ENCODE data around the gene KCNK10.
"Not testable (repeated sequence)": the region's sequence is repeated elsewhere in the genome, so short reads cannot be mapped to it uniquely, and the experiment has no call there.

Gene KCNK10

GRCh38 chr14:88261302-88261701 is 61.8 kb downstream of the KCNK10 start:
- not testable (repeated sequence) for DNase-seq

DNA sequence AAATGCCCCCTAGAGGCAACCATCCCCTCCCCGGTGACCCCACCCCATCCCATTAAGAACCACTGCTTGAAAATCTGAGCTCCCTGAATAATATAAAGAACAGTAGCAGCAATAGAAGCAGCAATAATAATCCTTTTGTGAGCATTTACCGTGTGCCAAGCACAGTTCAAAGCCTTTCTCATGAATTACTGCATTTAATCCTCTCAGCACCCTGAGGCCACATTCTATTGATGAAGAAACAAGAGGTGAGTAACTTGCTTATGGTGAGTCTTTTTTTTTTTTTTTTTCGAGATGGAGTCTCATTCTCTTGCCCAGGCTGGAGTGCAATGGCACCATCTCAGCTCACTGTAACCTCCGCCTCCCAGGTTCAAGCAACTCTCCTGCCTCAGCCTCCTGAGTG is 65.0 kb downstream of the KCNK10 start:
- DNase-seq, result no peak

GRCh38 chr14:88256997-88257950 is 65.8 kb downstream of the KCNK10 start:
- DNase-seq, result no peak

- no peak for DNase-seq
Observed at GRCh38 chr14:88255798-88256197, 67.3 kb downstream of the KCNK10 start.

GRCh38 chr14:88255196-88255595 is 67.9 kb downstream of the KCNK10 start:
- DNase-seq, result no peak

- DNase-seq, result no peak
Observed at GRCh38 chr14:88252498-88252897, 70.6 kb downstream of the KCNK10 start.

DNA sequence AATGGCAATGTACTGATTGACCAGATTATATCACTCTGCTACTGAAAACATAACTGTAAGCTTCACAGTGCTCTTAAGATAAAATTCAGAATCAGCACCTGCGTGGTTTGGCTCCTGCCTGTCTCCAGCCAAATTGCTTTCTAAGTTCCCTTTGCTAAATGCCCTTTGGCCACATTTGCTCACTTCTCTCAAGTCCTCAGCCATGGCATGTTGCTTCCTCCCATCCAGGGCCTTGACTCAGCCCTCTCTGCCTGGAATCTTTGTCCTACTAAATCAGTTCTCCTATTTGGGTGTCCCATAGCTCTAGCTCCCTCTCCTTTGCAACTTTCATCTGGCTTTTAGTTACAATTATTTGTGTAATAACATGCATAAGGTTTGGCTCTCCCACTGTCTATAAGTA is 71.4 kb downstream of the KCNK10 start:
- DNase-seq, result no peak

GRCh38 chr14:88249266-88249665 is 73.8 kb downstream of the KCNK10 start:
- DNase-seq, result no peak

- no peak for DNase-seq
Observed at GRCh38 chr14:88248606-88249005, 74.5 kb downstream of the KCNK10 start.

DNA sequence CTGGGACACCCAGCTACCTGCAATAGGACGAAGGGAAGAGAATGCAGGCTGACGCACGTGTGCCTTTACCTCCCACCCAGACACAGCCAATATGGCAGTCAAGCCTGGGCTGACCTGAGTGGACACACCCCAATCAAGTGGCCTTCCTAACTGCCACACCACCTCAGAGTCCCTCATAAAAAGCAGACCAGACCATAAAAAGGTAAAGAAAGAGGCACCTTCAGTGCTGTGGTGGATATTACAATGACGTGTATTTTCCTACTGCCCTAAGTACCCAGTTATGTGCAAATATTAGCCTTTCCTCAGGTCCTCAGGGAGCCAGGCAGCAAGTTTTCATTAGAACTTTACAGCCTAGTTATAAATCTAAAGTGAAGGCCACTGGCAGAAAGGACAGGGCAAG is 75.8 kb downstream of the KCNK10 start:
- DNase-seq, result no peak

GRCh38 chr14:88245321-88245720 is 77.7 kb downstream of the KCNK10 start:
- no peak for DNase-seq

DNA sequence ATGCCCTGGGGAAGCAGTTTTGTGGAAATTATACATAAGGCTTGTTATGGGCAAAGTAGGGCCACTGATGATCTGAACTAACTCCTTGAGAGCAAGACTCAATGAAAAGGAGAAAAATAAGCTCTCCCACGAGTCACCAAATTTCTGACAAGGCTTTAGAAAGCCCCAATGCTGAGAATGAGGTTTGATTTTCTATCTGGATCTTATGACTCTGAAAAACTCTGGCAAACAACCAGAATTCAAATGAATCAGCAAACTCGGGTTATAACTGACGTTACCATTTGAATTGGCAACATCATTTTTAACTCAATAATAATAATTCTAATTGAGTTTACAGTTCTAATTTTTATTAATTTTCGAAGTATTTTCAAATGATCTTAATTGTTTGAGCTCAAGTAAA is 79.1 kb downstream of the KCNK10 start:
- no peak for DNase-seq

- no peak for DNase-seq
Observed at GRCh38 chr14:88242446-88242845, 80.6 kb downstream of the KCNK10 start.

- no peak for DNase-seq
Observed at GRCh38 chr14:88241810-88242209, 81.3 kb downstream of the KCNK10 start.

DNA sequence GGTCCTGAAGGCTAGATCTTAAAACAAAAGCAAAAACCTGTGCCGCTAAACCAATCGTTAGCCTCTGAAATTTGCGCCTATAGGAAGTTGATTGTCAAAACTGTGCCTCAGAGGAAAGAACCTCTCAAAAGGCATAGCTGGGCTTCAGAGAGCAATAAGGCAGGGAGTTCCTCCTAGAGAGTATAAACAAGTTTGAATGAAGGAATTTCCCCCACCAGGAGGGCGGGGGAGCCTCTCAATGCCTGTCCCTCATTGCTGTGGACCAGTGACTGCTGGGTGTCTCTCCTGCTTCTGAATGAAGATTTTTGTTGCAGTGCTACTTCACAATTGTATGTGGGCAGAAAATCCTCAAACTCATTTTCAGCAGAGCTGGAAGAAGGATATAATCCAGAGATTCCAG is 88.6 kb downstream of the KCNK10 start:
- DNase-seq, result no peak

- no peak for DNase-seq
Observed at GRCh38 chr14:88233915-88234314, 89.2 kb downstream of the KCNK10 start.

DNA sequence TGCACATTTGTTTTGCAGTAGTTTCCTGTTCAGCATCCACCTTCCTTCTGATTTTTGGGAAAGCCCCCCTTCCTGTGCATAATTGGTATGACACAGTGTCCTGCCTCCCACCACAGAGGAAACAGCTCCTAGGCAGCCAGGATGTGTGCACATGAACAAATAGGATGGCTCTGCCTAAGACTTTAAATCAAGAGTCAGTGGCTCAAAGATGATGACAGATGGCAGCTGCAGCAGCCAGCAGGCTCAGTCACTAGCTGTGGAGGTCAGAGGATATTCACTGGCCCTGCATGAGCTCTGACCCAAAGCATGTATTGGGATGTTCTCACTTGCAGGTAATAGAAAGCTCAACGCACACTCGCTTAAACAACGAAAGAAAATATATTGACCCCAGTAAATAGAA is 90.3 kb downstream of the KCNK10 start:
- no peak for DNase-seq

DNA sequence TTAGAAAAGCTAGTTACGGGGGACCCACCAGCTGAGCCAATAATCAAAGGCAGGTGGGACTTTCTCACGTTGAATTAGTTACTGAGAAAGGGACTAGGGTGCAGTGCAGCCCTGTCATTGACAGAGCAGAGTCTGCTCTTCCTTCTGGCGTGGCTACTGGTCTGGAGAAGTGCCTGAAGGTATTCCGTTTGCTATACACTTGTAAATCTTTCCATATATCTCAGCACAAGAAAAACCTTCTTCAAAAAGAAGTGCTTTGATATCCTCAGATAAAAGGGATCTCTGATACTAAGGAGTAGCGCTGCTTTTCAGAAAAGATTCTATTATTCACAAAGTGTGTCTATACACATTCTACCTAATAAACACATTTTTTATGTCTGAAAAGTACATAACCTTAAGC is 91.5 kb downstream of the KCNK10 start:
- DNase-seq, result no peak

DNA sequence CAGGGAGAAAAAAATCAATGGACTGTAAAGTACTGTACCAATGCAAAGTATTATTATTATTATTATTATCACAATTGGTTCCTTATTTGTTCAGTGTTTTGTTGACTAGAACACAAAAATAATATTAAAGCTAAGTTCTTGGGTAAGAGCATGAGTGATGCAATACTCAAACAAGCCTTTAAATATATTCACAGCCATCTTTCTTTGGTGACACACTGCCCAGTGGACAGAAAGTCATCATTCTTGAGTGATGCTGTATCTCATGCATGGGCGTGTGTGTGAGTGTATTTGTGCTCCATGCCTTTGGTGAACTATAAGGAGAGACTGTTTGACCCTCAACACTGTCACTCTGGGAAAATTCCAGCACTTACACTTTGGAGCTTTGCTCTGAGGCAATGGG is 93.6 kb downstream of the KCNK10 start:
- no peak for DNase-seq

DNA sequence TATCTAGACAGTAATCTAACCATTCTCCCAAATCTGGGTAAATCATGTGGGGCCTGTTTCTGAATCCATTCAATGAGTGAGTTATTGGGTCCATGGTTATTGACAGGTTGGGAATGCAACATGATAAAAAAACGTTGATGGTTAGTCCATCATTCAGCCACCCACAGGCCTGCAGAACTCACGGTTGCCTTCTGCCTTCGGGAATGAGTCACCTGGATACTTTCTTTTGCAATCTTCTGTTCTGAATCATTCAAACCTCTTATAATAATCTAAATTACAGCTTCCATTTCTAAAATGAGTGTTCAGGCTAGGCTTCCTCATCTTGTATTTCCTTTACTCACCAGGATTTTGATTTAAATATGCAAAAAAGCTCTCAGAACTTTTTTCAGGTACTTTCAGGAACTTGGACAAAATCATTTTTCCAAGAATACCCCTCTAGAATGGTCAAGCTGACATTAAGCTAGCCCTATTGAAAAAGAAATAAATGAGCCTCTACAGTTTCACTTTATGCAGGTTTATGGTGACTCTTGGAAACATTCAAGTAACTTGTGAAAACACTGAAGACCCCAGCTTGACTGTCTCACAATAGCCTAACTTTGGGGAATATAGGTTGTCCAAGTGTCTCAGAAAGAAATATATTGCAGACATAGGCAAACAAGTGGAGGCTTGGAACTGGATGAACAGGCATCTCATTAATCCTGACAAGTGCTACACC is 94.4 kb downstream of the KCNK10 start:
- DNase-seq, result no peak

- no peak for DNase-seq
Observed at GRCh38 chr14:88227693-88228092, 95.4 kb downstream of the KCNK10 start.

- DNase-seq, result no peak
Observed at GRCh38 chr14:88225721-88226120, 97.3 kb downstream of the KCNK10 start.

DNA sequence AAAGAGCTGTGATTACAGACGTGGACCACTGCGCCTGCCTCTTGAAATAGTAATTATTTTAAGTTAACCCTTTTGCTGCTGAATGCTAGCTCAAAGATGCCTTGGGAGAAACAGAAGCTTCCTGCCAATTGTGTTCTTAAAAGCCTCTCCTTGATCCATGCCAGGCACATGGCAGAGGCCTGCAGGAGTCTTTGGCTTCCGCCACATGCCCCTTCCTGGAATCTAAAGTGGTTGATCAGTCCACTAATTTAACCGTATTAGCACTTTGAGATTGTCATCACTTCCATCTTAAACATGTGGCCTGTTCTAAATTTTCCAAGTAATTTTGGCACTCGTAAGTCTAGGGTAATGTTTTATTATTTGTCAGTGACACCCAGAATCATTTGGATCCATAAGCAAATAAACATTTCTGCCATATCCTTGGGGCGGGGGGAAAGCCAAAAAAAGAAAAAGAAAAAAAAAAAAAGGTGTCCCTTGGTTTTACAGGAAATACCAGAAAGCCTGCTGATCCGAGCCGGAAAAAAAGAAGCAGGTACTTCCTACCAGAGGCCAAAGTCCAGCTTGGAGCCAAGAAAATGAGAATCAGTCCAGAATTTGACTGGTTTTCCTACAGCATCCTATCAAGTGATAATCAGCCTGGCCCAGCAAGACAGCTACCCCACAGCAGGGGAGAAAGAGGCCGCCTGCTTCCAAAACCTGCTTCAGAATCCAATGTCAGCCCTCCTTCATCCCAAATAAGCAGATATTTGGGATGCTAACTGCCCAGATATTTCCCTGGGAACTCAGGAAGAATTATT is 104.8 kb downstream of the KCNK10 start:
- no peak for DNase-seq

Measured in cortex of kidney (tissue), 1 donor.